Fibroblast of lung (primary cell): ENCODE data around the gene PDE10A.

ENCODE experiments used
- EZH2 ChIP-seq: IDR thresholded peaks from 2 replicates; pipeline ENCODE4 v1.5.1; 2012; ENCODE audit warnings: low read length, control low read depth, mild to moderate bottlenecking; ENCODE audit errors: missing control alignments
- TF ChIP-seq, protein P1 (sequence below), 2 donors: IDR thresholded peaks in 1 of 2; conservative IDR thresholded peaks in 1 of 2; 1 replicate in 1 of 2; 2 replicates in 1 of 2; pipeline ENCODE4 v1.5.1; 2011 to 2012; ENCODE audit warnings: low read length in 2 of 2, control low read depth in 1 of 2, inconsistent platforms in 1 of 2, low read depth in 1 of 2, mild to moderate bottlenecking in 1 of 2

DNA sequence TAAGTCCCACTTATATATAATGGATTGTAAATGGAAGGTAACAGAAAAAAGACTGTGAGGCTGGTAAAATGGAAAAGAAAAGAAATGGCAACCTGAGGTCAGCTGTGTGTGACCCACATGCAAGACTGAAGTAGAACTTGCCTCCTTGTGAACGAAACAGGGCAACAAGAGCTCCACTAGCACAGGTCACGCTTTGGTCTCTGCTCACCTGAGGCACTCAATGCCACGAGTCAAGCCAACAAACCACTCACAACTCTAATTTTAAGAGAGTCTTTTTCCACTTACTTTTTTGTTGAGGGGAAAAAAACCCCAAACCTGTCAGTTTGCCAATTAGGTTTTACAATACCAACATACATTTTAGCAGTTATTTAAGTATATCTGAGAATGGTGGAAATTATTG is 65.2 kb downstream of the PDE10A start:
- TF ChIP-seq, protein P1, sequence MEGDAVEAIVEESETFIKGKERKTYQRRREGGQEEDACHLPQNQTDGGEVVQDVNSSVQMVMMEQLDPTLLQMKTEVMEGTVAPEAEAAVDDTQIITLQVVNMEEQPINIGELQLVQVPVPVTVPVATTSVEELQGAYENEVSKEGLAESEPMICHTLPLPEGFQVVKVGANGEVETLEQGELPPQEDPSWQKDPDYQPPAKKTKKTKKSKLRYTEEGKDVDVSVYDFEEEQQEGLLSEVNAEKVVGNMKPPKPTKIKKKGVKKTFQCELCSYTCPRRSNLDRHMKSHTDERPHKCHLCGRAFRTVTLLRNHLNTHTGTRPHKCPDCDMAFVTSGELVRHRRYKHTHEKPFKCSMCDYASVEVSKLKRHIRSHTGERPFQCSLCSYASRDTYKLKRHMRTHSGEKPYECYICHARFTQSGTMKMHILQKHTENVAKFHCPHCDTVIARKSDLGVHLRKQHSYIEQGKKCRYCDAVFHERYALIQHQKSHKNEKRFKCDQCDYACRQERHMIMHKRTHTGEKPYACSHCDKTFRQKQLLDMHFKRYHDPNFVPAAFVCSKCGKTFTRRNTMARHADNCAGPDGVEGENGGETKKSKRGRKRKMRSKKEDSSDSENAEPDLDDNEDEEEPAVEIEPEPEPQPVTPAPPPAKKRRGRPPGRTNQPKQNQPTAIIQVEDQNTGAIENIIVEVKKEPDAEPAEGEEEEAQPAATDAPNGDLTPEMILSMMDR (conservative IDR thresholded peaks at IDR 0.05 in 1 of 2, IDR thresholded peaks at IDR 0.05 in 1 of 2; ENCODE audit: low read depth in 1 of 2, low read length in 2 of 2), result no peak
- no peak for TF ChIP-seq EZH2
